Stimulated activated CD4-positive, alpha-beta T cell treated with anti-CD3 and anti-CD28 coated beads, Interleukin-15, amount 100 ng/mL, for 1 hour (primary cell): ENCODE results near the gene SH3RF3.

Experiments used
- DNase-seq, 2 donors: peaks; one replicate each; pipeline ENCODE4 v3.0.0-alpha.2; 2020; ENCODE audit warnings: low read depth in 1 of 2, low spot score in 1 of 2

SH3RF3 gene

GRCh38 chr2:109258376-109258775, 129.4 kb downstream of the SH3RF3 start:
- DNase-seq, result no peak

GRCh38 chr2:109258905-109259540, 130.0 kb downstream of the SH3RF3 start:
- DNase-seq, result no peak

GRCh38 chr2:109259671-109260070, 130.7 kb downstream of the SH3RF3 start:
- no peak for DNase-seq

- no peak for DNase-seq
Measured at GRCh38 chr2:109260116-109260855, 131.3 kb downstream of the SH3RF3 start.

GRCh38 chr2:109260886-109261700, 132.1 kb downstream of the SH3RF3 start:
- DNase-seq, result no peak

GRCh38 chr2:109261906-109262631, 133.1 kb downstream of the SH3RF3 start:
- DNase-seq, result no peak

GRCh38 chr2:109264595-109265328, 135.8 kb downstream of the SH3RF3 start:
- DNase-seq, result no peak

- DNase-seq, result no peak
Measured at GRCh38 chr2:109265369-109265768, 136.4 kb downstream of the SH3RF3 start.

GRCh38 chr2:109265953-109266352, 136.9 kb downstream of the SH3RF3 start:
- no peak for DNase-seq

- no peak for DNase-seq
Measured at GRCh38 chr2:109266496-109266895, 137.5 kb downstream of the SH3RF3 start.

- DNase-seq, result no peak
Measured at GRCh38 chr2:109266998-109267854, 138.2 kb downstream of the SH3RF3 start.

GRCh38 chr2:109268916-109269315, 139.9 kb downstream of the SH3RF3 start:
- no peak for DNase-seq

GRCh38 chr2:109269706-109270504, 140.9 kb downstream of the SH3RF3 start:
- no peak for DNase-seq

GRCh38 chr2:109270505-109271312, 141.7 kb downstream of the SH3RF3 start:
- no peak for DNase-seq

GRCh38 chr2:109271920-109272319, 142.9 kb downstream of the SH3RF3 start:
- no peak for DNase-seq

GRCh38 chr2:109272461-109272860, 143.5 kb downstream of the SH3RF3 start:
- no peak for DNase-seq

GRCh38 chr2:109275120-109276012, 146.4 kb downstream of the SH3RF3 start:
- no peak for DNase-seq
